GM06990 (cell line): ENCODE measurements around the gene ACTN1.

Experiments
- DNase-seq: peaks from one replicate; pipeline ENCODE4 v3.0.0-alpha.2; 2011; ENCODE audit not compliant: insufficient read length; ENCODE audit errors: extremely low read depth
- H3K27me3 ChIP-seq: replicated peaks from 2 replicates; pipeline ENCODE4 v1.6.0; 2011; ENCODE audit warnings: low read length; ENCODE audit not compliant: control insufficient read depth, insufficient read depth
- H3K36me3 ChIP-seq: 2 replicates; pipeline ENCODE4 v1.5.1; 2011; ENCODE audit warnings: low read length; ENCODE audit not compliant: control insufficient read depth, insufficient read depth
- H3K4me3 ChIP-seq: replicated peaks from 2 replicates; pipeline ENCODE4 v1.5.1; 2011; ENCODE audit warnings: low read depth, mild to moderate bottlenecking, control low read depth, low read length
- TF ChIP-seq, protein P1 (sequence below): IDR thresholded peaks from 2 replicates; pipeline ENCODE4 v1.5.1; 2011; ENCODE audit warnings: low read length, control low read depth, mild to moderate bottlenecking, inconsistent platforms; ENCODE audit not compliant: insufficient read depth, poor library complexity, severe bottlenecking

Gene ACTN1

GRCh38 chr14:68957775-68958174, 21.3 kb downstream of the ACTN1 start:
- H3K27me3 ChIP-seq, result no peaks in the 10 kb centered on the region; the same call in 1 of the 2 replicates
- TF ChIP-seq, protein P1, sequence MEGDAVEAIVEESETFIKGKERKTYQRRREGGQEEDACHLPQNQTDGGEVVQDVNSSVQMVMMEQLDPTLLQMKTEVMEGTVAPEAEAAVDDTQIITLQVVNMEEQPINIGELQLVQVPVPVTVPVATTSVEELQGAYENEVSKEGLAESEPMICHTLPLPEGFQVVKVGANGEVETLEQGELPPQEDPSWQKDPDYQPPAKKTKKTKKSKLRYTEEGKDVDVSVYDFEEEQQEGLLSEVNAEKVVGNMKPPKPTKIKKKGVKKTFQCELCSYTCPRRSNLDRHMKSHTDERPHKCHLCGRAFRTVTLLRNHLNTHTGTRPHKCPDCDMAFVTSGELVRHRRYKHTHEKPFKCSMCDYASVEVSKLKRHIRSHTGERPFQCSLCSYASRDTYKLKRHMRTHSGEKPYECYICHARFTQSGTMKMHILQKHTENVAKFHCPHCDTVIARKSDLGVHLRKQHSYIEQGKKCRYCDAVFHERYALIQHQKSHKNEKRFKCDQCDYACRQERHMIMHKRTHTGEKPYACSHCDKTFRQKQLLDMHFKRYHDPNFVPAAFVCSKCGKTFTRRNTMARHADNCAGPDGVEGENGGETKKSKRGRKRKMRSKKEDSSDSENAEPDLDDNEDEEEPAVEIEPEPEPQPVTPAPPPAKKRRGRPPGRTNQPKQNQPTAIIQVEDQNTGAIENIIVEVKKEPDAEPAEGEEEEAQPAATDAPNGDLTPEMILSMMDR, result no peak
- H3K4me3 ChIP-seq, result no peak overlapping the region
- no peak for DNase-seq
- no peaks in the 10 kb centered on the region for H3K36me3 ChIP-seq

DNA sequence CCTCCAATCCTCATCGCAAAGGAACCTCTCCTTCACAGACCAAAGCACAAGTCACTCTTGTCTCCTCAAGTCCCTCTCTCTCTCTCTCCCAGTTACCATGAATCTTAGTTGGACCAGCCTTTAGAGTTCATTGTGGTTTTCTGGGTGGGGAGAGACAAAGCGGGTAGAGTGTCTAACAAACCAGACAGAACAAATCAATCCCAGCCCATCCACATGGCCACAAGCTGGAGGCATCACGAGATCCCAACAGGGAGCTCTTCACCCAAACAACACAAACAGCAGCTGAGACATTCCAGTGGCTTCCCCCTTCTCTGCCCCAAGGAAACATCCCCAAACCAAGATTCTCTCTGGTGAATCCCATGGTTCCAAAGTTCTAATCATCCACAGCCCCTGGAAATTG, 22.4 kb downstream of the ACTN1 start:
- H3K36me3 ChIP-seq, result no peaks in the 10 kb centered on the region
- no peaks in the 10 kb centered on the region; the same call in 1 of the 2 replicates for H3K27me3 ChIP-seq
- DNase-seq, result no peak
- no peak overlapping the region for H3K4me3 ChIP-seq
- TF ChIP-seq, protein P1, result no peak

- Histone ChIP-seq H3K4me3 (no peak overlapping the region), H3K36me3 (no peaks in the 10 kb centered on the region), H3K27me3 (no peaks in the 10 kb centered on the region; the same call in 1 of the 2 replicates)
- no peak for DNase-seq
- TF ChIP-seq, protein P1, result no peak
Measured at GRCh38 chr14:68955851-68956179, 23.3 kb downstream of the ACTN1 start.

DNA sequence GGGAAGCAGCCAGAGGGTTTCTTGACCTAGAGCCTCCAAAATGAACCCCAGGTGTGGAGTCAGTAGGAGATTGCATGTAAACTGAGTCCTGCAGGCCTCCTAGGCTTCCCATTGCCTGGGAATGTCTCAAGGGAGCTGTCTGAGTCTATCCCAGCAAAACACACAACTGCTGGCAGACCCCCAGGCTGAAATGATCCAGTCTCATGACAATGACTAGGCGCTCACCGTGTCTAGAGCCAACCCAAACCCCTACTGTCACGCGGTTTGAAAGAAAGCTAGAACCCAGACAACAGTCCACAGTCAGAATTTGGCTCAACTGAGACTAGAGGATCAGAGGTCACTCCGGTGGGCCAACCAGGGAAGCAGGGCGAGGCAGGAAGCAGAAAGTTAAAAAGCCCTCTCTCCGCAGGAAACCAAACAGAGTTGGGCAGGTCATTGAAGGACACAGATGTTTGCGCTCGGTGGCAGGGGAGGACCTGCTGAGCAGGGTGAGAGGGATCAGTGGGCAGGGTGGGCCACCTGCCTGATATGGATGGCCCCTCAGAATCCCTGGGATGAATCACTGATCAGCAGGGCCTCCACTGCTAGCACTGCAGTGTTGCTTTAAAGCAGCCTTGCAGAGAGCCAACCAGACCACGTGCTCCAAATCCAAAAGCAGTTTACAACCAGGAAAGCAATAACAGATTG, 23.8 kb downstream of the ACTN1 start:
- no peaks in the 10 kb centered on the region; the same call in 1 of the 2 replicates for H3K27me3 ChIP-seq
- no peak for DNase-seq
- no peak overlapping the region for H3K4me3 ChIP-seq
- H3K36me3 ChIP-seq, result no peaks in the 10 kb centered on the region
- TF ChIP-seq, protein P1, result no peak

DNA sequence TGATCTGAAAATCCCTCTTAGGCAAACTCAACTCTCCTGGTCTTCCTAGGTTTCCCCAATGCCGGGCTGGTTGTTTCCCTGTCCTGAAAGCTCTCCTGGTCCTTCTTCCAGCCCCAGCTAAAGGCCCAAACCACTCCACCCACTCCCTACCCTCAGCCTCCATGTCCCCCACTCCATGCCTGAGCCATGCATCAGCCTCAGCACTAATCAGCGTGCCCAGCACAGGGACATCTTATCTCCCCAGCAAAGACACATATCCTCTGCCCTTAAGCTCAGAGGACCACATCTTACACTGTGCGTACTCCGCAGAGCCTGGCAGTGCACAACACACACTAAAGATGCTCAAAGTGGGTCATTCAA, 25.9 kb downstream of the ACTN1 start:
- H3K4me3 ChIP-seq, result no peak overlapping the region
- no peaks in the 10 kb centered on the region for H3K36me3 ChIP-seq
- DNase-seq, result no peak

More for the DNA sequence above, 25.9 kb downstream of the ACTN1 start:
- H3K27me3 ChIP-seq, result no peaks in the 10 kb centered on the region; the same call in 1 of the 2 replicates
- TF ChIP-seq, protein P1, result no peak
